Endodermal cell (in vitro differentiated cells): ENCODE data around the gene RPL7L1. TPM values are rescaled to one million over a fixed set of nuclear protein-coding genes. Genes with fewer than 3 reads are reported as not detected.

ENCODE experiments used
- DNase-seq: peaks from one replicate; pipeline ENCODE4 v3.0.0-alpha.2; 2017
- H3K27ac ChIP-seq: 2 replicates; pipeline ENCODE4 v1.5.1; 2013; ENCODE audit warnings: mild to moderate bottlenecking, low read depth, low read length, moderate library complexity
- H3K27me3 ChIP-seq: 2 replicates; pipeline ENCODE4 v1.6.1; 2013; ENCODE audit warnings: mild to moderate bottlenecking, low read length, moderate library complexity; ENCODE audit not compliant: insufficient read depth, control insufficient read depth, poor library complexity, severe bottlenecking
- H3K36me3 ChIP-seq: 2 replicates; pipeline ENCODE4 v1.7.0; 2013; ENCODE audit warnings: mild to moderate bottlenecking, low read length, moderate library complexity; ENCODE audit not compliant: control insufficient read depth, insufficient read depth
- H3K4me1 ChIP-seq: one replicate; pipeline ENCODE4 v1.7.0; 2013; ENCODE audit warnings: low read length; ENCODE audit not compliant: control insufficient read depth, insufficient read depth
- H3K4me3 ChIP-seq: 2 replicates; pipeline ENCODE4 v1.5.1; 2013; ENCODE audit warnings: mild to moderate bottlenecking, low read length, moderate library complexity
- H3K9ac ChIP-seq: 2 replicates; pipeline ENCODE4 v1.6.1; 2013; ENCODE audit warnings: mild to moderate bottlenecking, low read length, moderate library complexity; ENCODE audit not compliant: poor library complexity, severe bottlenecking; ENCODE audit errors: extremely low read depth
- H3K9me3 ChIP-seq: 2 replicates; pipeline ENCODE4 v1.6.1; 2013; ENCODE audit warnings: mild to moderate bottlenecking, low read length, moderate library complexity; ENCODE audit not compliant: control insufficient read depth
- H3K27ac Mint-ChIP-seq: 2 replicates; pipeline ENCODE4 v1.8.0; 2020; ENCODE audit warnings: mixed read lengths
- H3K27me3 Mint-ChIP-seq: 2 replicates; pipeline ENCODE4 v1.8.0; 2021; ENCODE audit warnings: mild to moderate bottlenecking, mixed read lengths; ENCODE audit not compliant: insufficient read depth
- H3K36me3 Mint-ChIP-seq: 2 replicates; pipeline ENCODE4 v1.8.0; 2020; ENCODE audit warnings: low read depth, mixed read lengths
- H3K4me1 Mint-ChIP-seq: 2 replicates; pipeline ENCODE4 v1.8.0; 2020; ENCODE audit warnings: mixed read lengths
- H3K4me3 Mint-ChIP-seq: 2 replicates; pipeline ENCODE4 v1.8.0; 2020; ENCODE audit warnings: mild to moderate bottlenecking, moderate library complexity, mixed read lengths
- H3K9me3 Mint-ChIP-seq: 2 replicates; pipeline ENCODE4 v1.8.0; 2020; ENCODE audit warnings: mild to moderate bottlenecking, mixed read lengths
- CTCF ChIP-seq: fragments of 200-600 bp; sonication (generic); conservative IDR thresholded peaks from 2 replicates; pipeline ENCODE4 v1.5.0; 2021; ENCODE audit warnings: antibody characterized with exemption, mild to moderate bottlenecking
- WGBS, 2 experiments: methylation state at CpG; one replicate each; pipeline versions ENCODE4 v1.1.5 to v1.1.7; 2013; ENCODE audit warnings: missing lambda C conversion rate in 2 of 2, mixed read lengths in 1 of 2; ENCODE audit not compliant: insufficient coverage in 1 of 2, insufficient read length in 1 of 2; 5-methylcytosine and 5-hydroxymethylcytosine counted together
- total RNA-seq, 2 donors: library from RNA; stranded (reverse); fragmentation: NEBNext Ultra II Directional in 1 of 2; extraction: Animal tissue kit (Norgen Biotek cat#: 25700) in 1 of 2; gene quantifications; 2 replicates in 1 of 2; 3 replicates in 1 of 2; pipeline ENCODE4 v1.2.1, GENCODE V29; 2021

Gene RPL7L1
- total RNA-seq, 2 donors from 2014 or later, result 112 to 114 TPM

GRCh38 chr6:42848700-42849099, 30.7 kb upstream of the RPL7L1 start:
- H3K9ac ChIP-seq, result no peak overlapping the region
- H3K27ac ChIP-seq, result no peak overlapping the region
- WGBS, 2 experiments, result 82 to 95% methylated on average over 2 to 4 of the region's 4 CpGs
- H3K4me1 Mint-ChIP-seq, result no peaks in the 10 kb centered on the region
- no peak overlapping the region for H3K4me3 Mint-ChIP-seq
- H3K4me1 ChIP-seq, result no peaks in the 10 kb centered on the region
- H3K36me3 Mint-ChIP-seq, result peaks cover 21% of the 10 kb centered on the region
- H3K4me3 ChIP-seq, result no peak overlapping the region
- no peak for DNase-seq
- H3K9me3 ChIP-seq, result no peaks in the 10 kb centered on the region
- no peaks in the 10 kb centered on the region for H3K36me3 ChIP-seq
- H3K27ac Mint-ChIP-seq, result no peak overlapping the region
- TF ChIP-seq CTCF, result no peak
- H3K9me3 Mint-ChIP-seq, result no peaks in the 10 kb centered on the region
- no peaks in the 10 kb centered on the region for H3K27me3 Mint-ChIP-seq
- H3K27me3 ChIP-seq, result no peaks in the 10 kb centered on the region

GRCh38 chr6:42851599-42851998, 27.8 kb upstream of the RPL7L1 start:
- peaks cover 25% of the 10 kb centered on the region for H3K36me3 Mint-ChIP-seq
- H3K4me1 ChIP-seq, result no peaks in the 10 kb centered on the region
- H3K27me3 Mint-ChIP-seq, result no peaks in the 10 kb centered on the region
- no peaks in the 10 kb centered on the region for H3K9me3 Mint-ChIP-seq
- no peak overlapping the region for H3K9ac ChIP-seq
- no peak overlapping the region for H3K4me3 ChIP-seq
- no peaks in the 10 kb centered on the region for H3K27me3 ChIP-seq
- no peak overlapping the region for H3K27ac ChIP-seq
- H3K9me3 ChIP-seq, result no peaks in the 10 kb centered on the region
- H3K36me3 ChIP-seq, result peaks cover 15% of the 10 kb centered on the region
- no peak overlapping the region for H3K27ac Mint-ChIP-seq
- H3K4me3 Mint-ChIP-seq, result no peak overlapping the region
- no peaks in the 10 kb centered on the region for H3K4me1 Mint-ChIP-seq
- no peak for TF ChIP-seq CTCF
- DNase-seq, result no peak
- 86 to 90% methylated on average over 2 of the region's 2 CpGs for WGBS, 2 experiments

GRCh38 chr6:42860036-42860435, 19.4 kb upstream of the RPL7L1 start:
- Histone ChIP-seq H3K4me1 (no peaks in the 10 kb centered on the region), H3K27ac (no peak overlapping the region), H3K27me3 (no peaks in the 10 kb centered on the region), H3K9me3 (no peaks in the 10 kb centered on the region), H3K36me3 (peaks cover 42% of the 10 kb centered on the region), H3K9ac (no peak overlapping the region), H3K4me3 (no peak overlapping the region)
- H3K9me3 Mint-ChIP-seq, result no peaks in the 10 kb centered on the region
- H3K4me3 Mint-ChIP-seq, result no peak overlapping the region
- WGBS, 2 experiments, result 93% methylated on average over 1 of the region's 1 CpG; no CpG with 5 or more reads in 1 of the 2 experiments
- H3K27ac Mint-ChIP-seq, result no peak overlapping the region
- DNase-seq, result no peak
- H3K27me3 Mint-ChIP-seq, result no peaks in the 10 kb centered on the region
- no peaks in the 10 kb centered on the region for H3K4me1 Mint-ChIP-seq
- peaks cover 48% of the 10 kb centered on the region for H3K36me3 Mint-ChIP-seq
- TF ChIP-seq CTCF, result no peak
